ENCODE data around the gene SCAMP2. TPM values are rescaled to one million over a fixed set of nuclear protein-coding genes. Genes with fewer than 3 reads are reported as not detected.

SCAMP2 gene
- total RNA-seq, 1 experiment from 2014 or later, result 55.8 TPM

GRCh38 chr15:74842581-74843444, 30.4 kb downstream of the SCAMP2 start, which contains the start of gene ULK3:
Gene ULK3 (minus strand): TSS chr15:74843156. CDS start chr15:74843105, 51 bp downstream.
- ChIA-PET RAD21 (ENCODE audit: low non-redundant PET in 1 of 2, low total read pairs in 2 of 2, uncharacterized antibody in 2 of 2, unreplicated experiment in 2 of 2) (interaction anchor here (1.0 to 1.6 kb wide), 2 partner anchors 59 to 74 kb away, joined by 3 to 4 read pairs; no protein-coding TSS in a partner anchor), CTCF (interaction anchor here (0.6 to 1.9 kb wide), 7 partner anchors 16 to 205 kb away, joined by 3 to 8 read pairs (median 4); no protein-coding TSS in a partner anchor), POLR2A (interaction anchor here (0.7 to 1.0 kb wide), 2 partner anchors 13 to 359 kb away, joined by 3 to 10 read pairs; partner anchors contain the start of gene C15orf39)
- Histone ChIP-seq H3K9ac (ENCODE audit: low read length) (peak within 1 kb of the TSS; percentile 88), H3K36me3 (ENCODE audit: control insufficient read depth in 1 of 2, insufficient read depth in 2 of 2, low read length in 2 of 2) (peaks cover 9 to 16% of the 10 kb centered on the region in 2 experiments; a peak in 2 of 4 replicates), H3K4me2 (ENCODE audit: low read length) (peak within 1 kb of the TSS; percentile 90), H3K27me3 (ENCODE audit: insufficient read depth, low read length) (no peaks in the 10 kb centered on the region), H3K9me3 (ENCODE audit: control insufficient read depth in 1 of 2, insufficient read depth in 1 of 2, low read depth in 1 of 2, low read length in 2 of 2) (no peaks in the 10 kb centered on the region), H3K79me2 (ENCODE audit: insufficient read depth, low read length) (peaks cover 6% of the 10 kb centered on the region; the same call in 1 of the 2 replicates), H3K4me3 (replicated peaks in 1 of 2; ENCODE audit: low read depth in 1 of 2, low read length in 2 of 2) (peak within 1 kb of the TSS; percentile 53 to 78), H3K9me2 (ENCODE audit: insufficient read depth) (no peaks in the 10 kb centered on the region), H2AFZ (ENCODE audit: low read depth, low read length, poor library complexity, severe bottlenecking) (peak within 1 kb of the TSS; percentile 22), H4K20me1 (ENCODE audit: insufficient read depth) (no peaks in the 10 kb centered on the region), H3K27ac (ENCODE audit: low read depth, low read length) (peak within 1 kb of the TSS; percentile 93), H3K4me1 (ENCODE audit: control insufficient read depth in 1 of 2, insufficient read depth in 2 of 2, low read length in 2 of 2) (peaks cover 9 to 21% of the 10 kb centered on the region in 2 experiments; a peak in 3 of 4 replicates)
- ATAC-seq (peak; percentile 91), DNase-seq (ENCODE audit: low read depth, low spot score) (peak; percentile 61)
- BruUV-seq (replicated peaks), result no TSS peak
- intact Hi-C loops (cut with micrococcal nuclease), result loop anchor here (2.0 kb wide), 1 partner anchor 30 kb away; the partner anchor contains the start of gene SCAMP2
- TF ChIP-seq FOSL1 (IDR thresholded peaks at IDR 0.05; ENCODE audit: low read depth), result no peak
- peak; percentile 72 for TF ChIP-seq EGR1 (IDR thresholded peaks at IDR 0.05; ENCODE audit: low read depth)
- no peak for TF ChIP-seq ATF3 (IDR thresholded peaks at IDR 0.05)
- no peak for TF ChIP-seq CEBPB (IDR thresholded peaks at IDR 0.05; ENCODE audit: low read depth)
- peak; percentile 87 for TF ChIP-seq SIN3A (IDR thresholded peaks at IDR 0.05; ENCODE audit: low read depth)
- TF ChIP-seq JUND (IDR thresholded peaks at IDR 0.05), result no peak; the same call in 1 of the 2 replicates
- TF ChIP-seq CTCF (IDR thresholded peaks at IDR 0.05 in 2 of 3, conservative IDR thresholded peaks at IDR 0.05 in 1 of 3; ENCODE audit: borderline replicate concordance in 1 of 3, insufficient read depth in 1 of 3, low read depth in 2 of 3, low read length in 2 of 3), result peak in 2 of 3 experiments; percentile 18 to 45; a peak in 2 of 6 replicates
- TF ChIP-seq, protein P1, sequence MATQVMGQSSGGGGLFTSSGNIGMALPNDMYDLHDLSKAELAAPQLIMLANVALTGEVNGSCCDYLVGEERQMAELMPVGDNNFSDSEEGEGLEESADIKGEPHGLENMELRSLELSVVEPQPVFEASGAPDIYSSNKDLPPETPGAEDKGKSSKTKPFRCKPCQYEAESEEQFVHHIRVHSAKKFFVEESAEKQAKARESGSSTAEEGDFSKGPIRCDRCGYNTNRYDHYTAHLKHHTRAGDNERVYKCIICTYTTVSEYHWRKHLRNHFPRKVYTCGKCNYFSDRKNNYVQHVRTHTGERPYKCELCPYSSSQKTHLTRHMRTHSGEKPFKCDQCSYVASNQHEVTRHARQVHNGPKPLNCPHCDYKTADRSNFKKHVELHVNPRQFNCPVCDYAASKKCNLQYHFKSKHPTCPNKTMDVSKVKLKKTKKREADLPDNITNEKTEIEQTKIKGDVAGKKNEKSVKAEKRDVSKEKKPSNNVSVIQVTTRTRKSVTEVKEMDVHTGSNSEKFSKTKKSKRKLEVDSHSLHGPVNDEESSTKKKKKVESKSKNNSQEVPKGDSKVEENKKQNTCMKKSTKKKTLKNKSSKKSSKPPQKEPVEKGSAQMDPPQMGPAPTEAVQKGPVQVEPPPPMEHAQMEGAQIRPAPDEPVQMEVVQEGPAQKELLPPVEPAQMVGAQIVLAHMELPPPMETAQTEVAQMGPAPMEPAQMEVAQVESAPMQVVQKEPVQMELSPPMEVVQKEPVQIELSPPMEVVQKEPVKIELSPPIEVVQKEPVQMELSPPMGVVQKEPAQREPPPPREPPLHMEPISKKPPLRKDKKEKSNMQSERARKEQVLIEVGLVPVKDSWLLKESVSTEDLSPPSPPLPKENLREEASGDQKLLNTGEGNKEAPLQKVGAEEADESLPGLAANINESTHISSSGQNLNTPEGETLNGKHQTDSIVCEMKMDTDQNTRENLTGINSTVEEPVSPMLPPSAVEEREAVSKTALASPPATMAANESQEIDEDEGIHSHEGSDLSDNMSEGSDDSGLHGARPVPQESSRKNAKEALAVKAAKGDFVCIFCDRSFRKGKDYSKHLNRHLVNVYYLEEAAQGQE (IDR thresholded peaks at IDR 0.05; ENCODE audit: low read depth), result no peak
- TF ChIP-seq CBX3 (IDR thresholded peaks at IDR 0.05; ENCODE audit: low read depth), result no peak
- no peak for TF ChIP-seq EZH2 (IDR thresholded peaks at IDR 0.05)
- TF ChIP-seq ZBTB33 (IDR thresholded peaks at IDR 0.05; ENCODE audit: extremely low read depth, insufficient replicate concordance, low read length), result no peak
- peak; percentile 79; the same call in 1 of the 2 replicates for TF ChIP-seq ZFX (IDR thresholded peaks at IDR 0.05)
- TF ChIP-seq ELF1 (IDR thresholded peaks at IDR 0.05; ENCODE audit: borderline replicate concordance, low read depth), result no peak
- TF ChIP-seq ZNF274 (IDR thresholded peaks at IDR 0.05; ENCODE audit: low read depth, low read length), result no peak
- TF ChIP-seq TCF7L2 (IDR thresholded peaks at IDR 0.05; ENCODE audit: borderline replicate concordance, extremely low read depth, insufficient read depth, insufficient read length), result no peak
- peak; percentile 41; the same call in 1 of the 2 replicates for TF ChIP-seq RAD21 (IDR thresholded peaks at IDR 0.05; ENCODE audit: low read depth)
- no peak for TF ChIP-seq SP1 (IDR thresholded peaks at IDR 0.05; ENCODE audit: low read depth)
- no peak for TF ChIP-seq EZH2phosphoT487 (IDR thresholded peaks at IDR 0.05; ENCODE audit: borderline replicate concordance)

Data from HCT116 (cell line).